GM19438 (cell line): Measurements from ENCODE around the gene ARHGAP26.
"Not testable (repeated sequence)": the region's sequence is repeated elsewhere in the genome, so short reads cannot be mapped to it uniquely, and the experiment has no call there.

Source experiments
- ATAC-seq: cut with Tn5 transposase; IDR thresholded peaks from one replicate; pipeline ENCODE4 v1.9.1; 2021; ENCODE audit warnings: low read depth; ENCODE audit not compliant: unreplicated experiment

The ARHGAP26 gene

GRCh38 chr5:143066556-143067281 lies 296.5 kb downstream of the ARHGAP26 start:
- no peak for ATAC-seq

GRCh38 chr5:143068712-143069111 lies 298.5 kb downstream of the ARHGAP26 start:
- no peak for ATAC-seq

DNA sequence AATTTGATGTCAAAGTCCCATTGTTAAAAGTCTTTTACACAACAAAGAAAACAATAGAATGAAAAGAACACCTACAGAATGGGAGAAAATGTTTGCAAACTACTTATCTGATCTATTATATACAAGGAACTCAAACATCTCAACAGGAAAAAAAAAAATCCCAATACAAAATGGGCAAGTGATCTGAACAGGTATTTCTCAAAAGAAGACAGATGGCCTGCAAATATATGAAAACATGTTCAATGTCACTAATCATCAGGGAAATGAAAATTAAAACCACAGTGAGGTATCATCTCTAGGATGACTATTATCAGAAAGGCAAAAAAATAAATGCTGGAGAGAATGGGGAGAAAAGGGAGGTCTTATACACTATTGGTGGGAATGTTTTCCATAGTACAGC lies 301.8 kb downstream of the ARHGAP26 start:
- no peak for ATAC-seq

DNA sequence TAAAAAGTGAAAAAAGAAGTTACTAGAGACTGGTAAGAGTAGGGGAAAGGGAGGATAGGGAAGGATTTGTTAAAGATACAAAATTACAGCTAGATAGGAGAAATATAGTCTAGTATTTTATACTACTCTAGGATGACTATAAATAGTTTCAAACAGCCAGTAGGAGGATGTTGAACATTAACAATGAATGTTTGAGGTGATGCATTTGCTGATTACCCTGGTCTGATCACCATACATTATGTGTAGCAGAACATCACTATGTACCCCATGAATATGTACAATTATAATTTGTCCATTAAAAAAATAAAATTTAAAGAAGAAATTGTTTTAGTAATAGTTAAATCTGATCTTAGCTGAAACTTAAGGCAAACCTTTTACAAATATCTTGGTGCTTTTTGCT lies 302.6 kb downstream of the ARHGAP26 start:
- ATAC-seq, result no peak

DNA sequence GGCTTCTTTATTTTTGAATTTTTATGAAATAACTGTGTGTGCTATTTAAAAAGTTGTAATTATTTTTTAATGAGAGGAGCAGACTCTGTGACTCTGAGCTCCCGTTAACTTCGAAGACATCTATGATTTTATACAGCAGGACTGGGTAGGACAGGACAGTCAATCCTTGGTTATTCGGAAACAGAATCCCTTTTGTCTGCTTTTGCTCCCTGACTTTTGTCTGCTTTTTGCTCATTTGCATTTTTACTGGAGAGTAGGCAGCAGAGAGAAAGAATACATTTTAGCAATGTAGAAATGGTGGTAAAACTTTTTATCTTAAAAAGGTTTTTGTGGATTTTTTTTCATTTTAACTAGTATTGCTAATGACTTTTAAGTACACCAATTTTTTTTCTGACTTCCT lies 303.6 kb downstream of the ARHGAP26 start:
- ATAC-seq, result no peak

- ATAC-seq, result no peak
These were observed 304.3 kb downstream of the ARHGAP26 start for GRCh38 chr5:143074414-143074996.

DNA sequence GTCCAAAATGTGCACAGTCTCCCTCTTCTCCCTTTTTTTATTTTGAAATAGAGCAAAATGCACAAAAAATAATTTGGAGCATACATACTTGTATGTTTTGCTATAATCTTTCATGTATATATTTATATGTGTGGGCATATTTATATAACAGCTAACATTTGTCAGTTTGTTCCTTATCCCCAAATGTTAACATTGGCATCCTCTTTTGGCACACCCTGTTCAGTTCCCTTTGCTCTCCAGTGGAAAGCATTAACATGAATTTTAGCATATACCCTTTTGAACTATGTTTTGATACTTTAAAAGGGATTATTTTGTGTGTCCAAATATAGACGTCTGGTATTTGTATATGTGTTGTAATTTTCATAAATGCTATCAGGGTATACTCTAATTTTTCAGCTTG lies 306.2 kb downstream of the ARHGAP26 start:
- no peak for ATAC-seq

GRCh38 chr5:143077453-143078103 lies 307.4 kb downstream of the ARHGAP26 start:
- ATAC-seq, result no peak

GRCh38 chr5:143078313-143078712 lies 308.1 kb downstream of the ARHGAP26 start:
- ATAC-seq, result no peak

DNA sequence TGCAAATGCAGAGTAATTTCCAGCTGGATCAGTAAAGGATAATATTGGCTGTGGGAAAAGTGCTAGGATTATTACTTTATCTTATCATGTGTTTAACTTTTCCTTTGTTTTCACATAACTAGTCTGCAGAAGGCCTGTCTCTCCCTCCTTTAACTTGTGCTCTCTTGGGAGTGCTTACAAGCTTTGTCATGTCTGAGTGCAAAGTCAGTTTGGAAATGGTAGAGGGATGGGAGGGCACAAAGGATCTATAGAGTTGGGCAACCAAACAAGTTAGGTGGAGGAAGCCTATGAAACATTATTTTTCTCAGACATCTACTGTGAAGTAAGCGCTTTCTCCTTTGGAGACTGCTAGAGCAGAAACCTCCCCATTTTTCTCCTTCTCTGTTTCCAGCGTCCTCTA lies 308.8 kb downstream of the ARHGAP26 start:
- no peak for ATAC-seq

GRCh38 chr5:143080407-143080806 lies 310.2 kb downstream of the ARHGAP26 start:
- no peak for ATAC-seq

DNA sequence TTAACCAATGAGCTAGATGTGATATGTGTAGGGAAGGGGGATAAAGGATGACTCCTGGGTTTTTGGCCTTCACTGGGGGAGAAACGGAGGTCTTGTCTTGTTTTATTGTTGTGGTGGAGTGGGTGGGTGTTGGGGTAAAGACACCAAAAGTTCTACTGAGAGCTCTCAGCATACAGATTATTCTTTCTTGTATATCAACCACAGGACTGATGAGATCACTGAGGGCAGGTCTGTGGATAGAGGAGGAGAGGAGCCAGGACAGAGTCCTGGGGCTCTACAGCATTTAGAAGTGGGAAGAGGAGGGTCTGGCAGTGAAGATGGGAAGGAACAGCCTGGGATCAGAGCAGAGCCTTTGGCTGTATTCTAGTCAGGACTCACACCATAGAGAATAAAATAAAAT lies 310.8 kb downstream of the ARHGAP26 start:
- ATAC-seq, result no peak

DNA sequence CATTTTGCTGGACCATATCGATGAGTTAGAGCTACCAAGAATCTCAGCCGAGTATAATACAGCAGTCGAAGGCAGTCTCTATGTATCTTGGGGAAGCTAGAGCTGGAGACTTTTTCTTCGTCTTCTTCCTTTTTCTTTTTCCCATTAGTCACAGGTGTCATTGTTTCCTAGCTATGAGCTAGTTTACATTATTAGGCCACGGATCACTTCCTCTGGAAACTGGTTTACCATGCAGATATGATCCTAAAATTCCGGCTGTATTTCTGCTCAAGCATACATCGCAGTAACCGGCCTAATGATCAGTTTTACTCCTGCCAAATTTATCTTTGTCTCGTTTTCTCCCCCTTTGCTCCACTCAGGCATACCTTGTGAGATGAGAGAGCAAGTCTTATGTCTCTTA lies 312.8 kb downstream of the ARHGAP26 start:
- no peak for ATAC-seq

DNA sequence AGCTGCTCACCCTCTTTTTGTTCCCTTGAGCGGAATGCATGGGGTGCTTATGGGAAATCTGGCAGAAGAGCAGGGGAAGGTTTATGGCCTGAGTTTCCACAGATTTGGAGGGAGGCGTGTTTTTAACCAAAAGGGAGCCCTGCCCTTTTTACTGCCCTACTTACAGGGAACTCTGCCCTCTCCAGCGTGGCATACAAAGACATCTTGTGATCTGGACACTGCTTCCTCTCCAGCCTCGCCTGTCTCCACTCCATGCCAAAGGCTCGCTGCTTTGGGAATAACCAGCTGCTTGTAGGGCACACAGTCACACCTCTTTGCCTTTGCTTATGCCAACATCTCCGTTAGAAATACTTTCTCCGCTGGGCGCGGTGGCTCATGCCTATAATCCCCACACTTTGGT lies 314.2 kb downstream of the ARHGAP26 start:
- ATAC-seq, result no peak

DNA sequence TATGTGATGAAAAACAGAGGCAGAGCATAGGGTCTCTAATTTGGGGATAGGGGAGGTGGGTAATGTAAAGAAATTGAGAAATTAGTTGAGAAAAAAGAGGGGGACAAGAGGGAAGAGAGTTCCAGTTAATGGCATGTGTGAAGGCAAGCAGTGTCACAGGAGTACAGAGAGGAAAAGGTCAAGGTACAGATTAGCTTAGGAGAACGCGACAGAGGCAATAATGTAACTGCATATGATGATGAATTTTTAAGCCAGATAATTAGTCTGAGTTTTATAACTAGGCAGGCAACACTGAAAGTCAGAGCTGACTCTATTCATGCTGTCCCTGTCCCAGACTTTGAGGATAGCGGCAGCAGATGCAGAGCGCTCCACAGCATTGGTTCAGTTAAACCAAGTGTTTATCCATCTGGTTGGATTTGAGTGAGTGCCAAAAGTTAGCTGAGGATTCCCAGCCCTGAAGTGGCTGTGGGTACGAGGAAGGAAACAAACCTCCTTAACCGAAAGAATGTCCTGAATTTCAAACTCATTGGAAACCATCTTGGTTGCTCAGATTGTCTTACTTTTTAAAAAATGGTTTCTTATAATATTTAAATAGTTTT lies 315.2 kb downstream of the ARHGAP26 start:
- no peak for ATAC-seq

- no peak for ATAC-seq
These were observed 316.4 kb downstream of the ARHGAP26 start for GRCh38 chr5:143086546-143086907.

DNA sequence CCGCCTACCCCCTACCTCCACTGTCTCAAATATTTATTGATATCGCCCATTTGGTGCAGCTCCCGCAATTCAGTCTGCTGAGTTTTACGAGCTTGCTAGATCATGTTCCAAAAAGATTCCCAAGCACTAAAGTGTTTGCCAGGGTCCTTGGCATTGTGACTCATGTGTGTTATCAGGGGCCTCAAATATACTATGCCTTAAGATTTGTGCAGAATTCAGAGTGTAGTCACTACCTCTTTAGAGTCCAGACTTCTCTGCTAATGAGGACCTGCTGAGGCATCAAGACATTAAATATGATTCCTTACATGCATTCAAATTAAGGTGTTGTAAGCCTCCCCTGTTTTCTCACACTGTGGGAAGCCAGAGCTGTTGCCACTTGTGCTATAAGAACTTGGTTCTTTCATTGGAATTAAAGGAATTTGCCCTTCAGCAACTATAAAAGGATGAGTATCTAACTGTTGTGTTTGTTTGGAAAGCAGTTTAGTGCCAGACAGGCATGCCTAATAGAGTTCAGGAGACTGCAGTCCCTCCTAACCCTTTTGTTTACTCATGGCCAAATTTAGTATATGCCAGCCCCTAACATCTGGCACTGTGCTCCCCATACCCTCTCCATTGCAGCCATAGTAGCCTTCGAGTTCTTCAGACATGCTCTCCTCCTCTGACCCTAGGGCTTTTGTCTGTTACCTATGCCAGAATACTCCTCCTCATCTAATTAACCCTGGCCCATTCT lies 316.9 kb downstream of the ARHGAP26 start:
- no peak for ATAC-seq

- not testable (repeated sequence) for ATAC-seq
These were observed 318.5 kb downstream of the ARHGAP26 start for GRCh38 chr5:143088702-143089101.

DNA sequence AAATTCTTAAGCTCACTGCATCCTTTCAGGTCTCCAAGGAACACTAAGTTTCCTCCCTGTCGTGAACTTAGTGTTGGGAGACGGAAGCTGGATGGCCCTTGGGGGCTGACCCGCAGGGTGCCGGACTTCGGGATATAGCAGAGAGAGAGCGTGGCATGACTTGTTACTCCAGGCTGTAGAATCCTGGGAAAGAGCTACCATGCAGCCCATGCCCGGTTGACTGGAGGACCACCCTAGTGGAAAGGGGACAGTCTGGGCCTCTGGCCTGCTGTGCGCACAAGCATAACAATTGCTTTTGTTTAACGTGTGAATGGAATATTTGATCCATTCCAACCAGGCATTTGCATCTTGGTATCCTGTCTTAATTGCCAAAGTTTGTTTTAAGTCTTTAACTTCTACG lies 319.9 kb downstream of the ARHGAP26 start:
- ATAC-seq, result not testable (repeated sequence)

DNA sequence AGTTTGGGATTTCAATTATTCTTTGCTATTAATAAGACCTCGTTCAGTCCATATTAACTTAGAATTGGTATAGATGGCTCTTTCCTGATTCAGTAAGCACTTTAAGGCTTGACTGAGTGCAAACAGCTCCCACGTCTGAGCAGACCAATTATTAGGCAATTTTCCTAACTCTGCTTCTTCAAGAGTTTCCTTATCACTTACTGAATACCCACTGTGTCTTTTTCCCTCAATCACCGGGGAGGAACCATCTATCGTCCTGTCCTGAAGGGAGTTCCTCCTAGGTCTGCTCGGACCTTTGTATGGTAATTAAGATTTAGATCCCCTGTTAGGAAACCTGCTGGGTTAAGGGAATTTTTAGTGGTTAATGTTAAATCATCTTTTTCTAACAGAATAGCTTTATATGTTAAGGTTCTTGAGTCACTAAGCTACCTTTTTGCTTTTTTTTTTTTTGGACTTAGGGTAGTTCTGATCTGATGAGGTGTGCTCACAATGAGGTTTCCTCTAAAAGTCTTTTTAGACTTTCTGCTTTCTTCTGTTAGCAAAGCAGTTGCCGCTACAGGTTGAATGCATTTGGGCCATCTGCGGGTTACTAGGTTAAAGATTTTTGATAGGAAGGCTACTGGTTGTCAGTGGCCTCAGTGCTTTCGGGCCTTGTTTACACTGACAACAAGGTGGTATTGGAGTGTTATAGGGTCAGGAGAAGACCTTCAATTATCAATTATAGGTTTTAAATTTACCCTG lies 322.7 kb downstream of the ARHGAP26 start:
- not testable (repeated sequence) for ATAC-seq
